HL-60 (cell line): ENCODE data around the gene SH3BGRL3.

Experiments
- CTCF ChIP-seq: IDR thresholded peaks from one replicate; pipeline ENCODE4 v1.5.1; 2011; ENCODE audit warnings: low read length, control low read depth, inconsistent platforms; ENCODE audit not compliant: insufficient read depth
- POLR2AphosphoS5 ChIP-seq: IDR thresholded peaks from 2 replicates; pipeline ENCODE4 v1.6.1; 2012; ENCODE audit warnings: low read depth

DNA sequence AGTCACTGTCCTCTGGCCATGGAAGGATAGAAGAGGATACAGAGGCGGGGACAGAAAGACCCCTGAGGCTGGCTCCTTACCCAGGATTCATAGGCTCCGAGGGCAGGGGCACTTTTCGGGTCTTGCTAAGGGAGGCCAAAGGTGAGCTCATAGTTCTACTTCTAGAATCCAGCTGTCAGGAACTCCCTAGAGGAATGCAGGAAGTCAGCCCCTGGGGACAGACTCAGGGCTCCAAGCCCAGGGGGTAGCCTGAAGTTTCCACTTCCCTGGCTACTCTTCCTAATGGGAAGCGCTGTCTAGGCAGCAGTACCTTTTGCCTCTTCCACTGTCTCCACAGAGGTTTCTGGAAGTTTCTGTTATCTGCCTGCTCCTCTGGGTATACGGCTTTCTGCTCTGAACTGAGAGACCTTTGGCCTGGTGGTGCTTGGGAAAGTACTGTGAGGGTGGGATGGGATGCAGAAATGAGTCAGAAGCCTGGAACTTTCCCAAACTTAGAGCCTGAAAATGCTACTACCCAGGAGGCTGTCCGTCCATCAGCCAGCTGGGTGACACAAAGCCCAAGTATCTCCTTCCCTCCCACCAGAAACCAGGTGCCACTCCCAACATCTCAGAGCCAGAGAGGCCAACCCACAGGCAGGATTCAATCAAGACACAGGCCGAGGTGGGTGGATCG lies 23.0 kb downstream of the SH3BGRL3 start:
- TF ChIP-seq CTCF (no peak), POLR2AphosphoS5 (no peak)
